DOHH2 (cell line): ENCODE measurements around the gene FGFR3.

ENCODE experiments used
- H3F3A ChIP-seq: fragments of 200-600 bp; sonication (generic), shearing (Covaris generic); 2 replicates; pipeline ENCODE4 v1.6.0; 2016; ENCODE audit warnings: antibody characterized with exemption, mild to moderate bottlenecking; ENCODE audit not compliant: control insufficient read depth, insufficient read depth
- H3K27ac ChIP-seq: fragments of 200-600 bp; sonication (generic); 2 replicates; pipeline ENCODE4 v1.5.1; 2014; ENCODE audit warnings: low read depth, mild to moderate bottlenecking, low read length, moderate library complexity
- H3K27me3 ChIP-seq: fragments of 200-600 bp; sonication (generic); 2 replicates; pipeline ENCODE4 v1.6.1; 2014; ENCODE audit warnings: mild to moderate bottlenecking, low read length, mixed read lengths; ENCODE audit not compliant: control insufficient read depth
- H3K36me3 ChIP-seq: fragments of 200-600 bp; sonication (generic); 2 replicates; pipeline ENCODE4 v1.6.1; 2014; ENCODE audit warnings: mild to moderate bottlenecking, low read length, moderate library complexity, mixed read lengths; ENCODE audit not compliant: control insufficient read depth
- H3K4me1 ChIP-seq: fragments of 200-600 bp; sonication (generic); 2 replicates; pipeline ENCODE4 v1.6.1; 2014; ENCODE audit warnings: mild to moderate bottlenecking, low read length, mixed read lengths; ENCODE audit not compliant: control insufficient read depth
- H3K4me2 ChIP-seq: fragments of 200-600 bp; sonication (generic); 2 replicates; pipeline ENCODE4 v1.6.0; 2014; ENCODE audit warnings: mild to moderate bottlenecking, low read length, moderate library complexity
- H3K4me3 ChIP-seq: fragments of 200-600 bp; sonication (generic); 2 replicates; pipeline ENCODE4 v1.5.1; 2014; ENCODE audit warnings: mild to moderate bottlenecking, low read length, mixed read lengths
- H3K79me2 ChIP-seq: fragments of 200-600 bp; sonication (generic); 2 replicates; pipeline ENCODE4 v1.6.1; 2014; ENCODE audit warnings: mild to moderate bottlenecking, low read length, mixed read lengths; ENCODE audit not compliant: control insufficient read depth
- H3K9me2 ChIP-seq: fragments of 200-600 bp; sonication (generic); replicated peaks from 2 replicates; pipeline ENCODE4 v1.6.1; 2014; ENCODE audit warnings: mild to moderate bottlenecking, low read length, mixed read lengths; ENCODE audit not compliant: control insufficient read depth
- H3K9me3 ChIP-seq: fragments of 200-600 bp; sonication (generic); 2 replicates; pipeline ENCODE4 v1.6.1; 2014; ENCODE audit warnings: antibody characterized with exemption, low read length, mixed read lengths; ENCODE audit not compliant: control insufficient read depth, insufficient read depth
- H4K20me1 ChIP-seq: fragments of 200-600 bp; sonication (generic); 2 replicates; pipeline ENCODE4 v1.6.0; 2014; ENCODE audit warnings: low read depth, mild to moderate bottlenecking, antibody characterized with exemption, low read length, moderate library complexity; ENCODE audit not compliant: control insufficient read depth, insufficient read depth
- EZH2phosphoT487 ChIP-seq: fragments of 200-600 bp; sonication (generic); IDR thresholded peaks from 2 replicates; pipeline ENCODE4 v1.6.1; 2017; ENCODE audit warnings: borderline replicate concordance, mild to moderate bottlenecking, antibody characterized with exemption, low read length, moderate library complexity, mixed read lengths
- TF ChIP-seq, protein P1 (sequence below): fragments of 200-600 bp; sonication (generic); IDR thresholded peaks from one replicate; pipeline ENCODE4 v1.5.1; 2014; ENCODE audit warnings: antibody characterized with exemption, mild to moderate bottlenecking, low read depth, low read length; ENCODE audit not compliant: poor library complexity, severe bottlenecking

FGFR3 gene

DNA sequence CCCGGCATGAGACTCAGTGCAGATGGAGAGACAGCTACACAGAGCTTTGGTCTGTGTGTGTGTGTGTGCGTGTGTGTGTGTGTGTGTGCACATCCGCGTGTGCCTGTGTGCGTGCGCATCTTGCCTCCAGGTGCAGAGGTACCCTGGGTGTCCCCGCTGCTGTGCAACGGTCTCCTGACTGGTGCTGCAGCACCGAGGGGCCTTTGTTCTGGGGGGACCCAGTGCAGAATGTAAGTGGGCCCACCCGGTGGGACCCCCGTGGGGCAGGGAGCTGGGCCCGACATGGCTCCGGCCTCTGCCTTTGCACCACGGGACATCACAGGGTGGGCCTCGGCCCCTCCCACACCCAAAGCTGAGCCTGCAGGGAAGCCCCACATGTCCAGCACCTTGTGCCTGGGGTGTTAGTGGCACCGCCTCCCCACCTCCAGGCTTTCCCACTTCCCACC is 14.3 kb downstream of the FGFR3 start:
- TF ChIP-seq, protein P1, sequence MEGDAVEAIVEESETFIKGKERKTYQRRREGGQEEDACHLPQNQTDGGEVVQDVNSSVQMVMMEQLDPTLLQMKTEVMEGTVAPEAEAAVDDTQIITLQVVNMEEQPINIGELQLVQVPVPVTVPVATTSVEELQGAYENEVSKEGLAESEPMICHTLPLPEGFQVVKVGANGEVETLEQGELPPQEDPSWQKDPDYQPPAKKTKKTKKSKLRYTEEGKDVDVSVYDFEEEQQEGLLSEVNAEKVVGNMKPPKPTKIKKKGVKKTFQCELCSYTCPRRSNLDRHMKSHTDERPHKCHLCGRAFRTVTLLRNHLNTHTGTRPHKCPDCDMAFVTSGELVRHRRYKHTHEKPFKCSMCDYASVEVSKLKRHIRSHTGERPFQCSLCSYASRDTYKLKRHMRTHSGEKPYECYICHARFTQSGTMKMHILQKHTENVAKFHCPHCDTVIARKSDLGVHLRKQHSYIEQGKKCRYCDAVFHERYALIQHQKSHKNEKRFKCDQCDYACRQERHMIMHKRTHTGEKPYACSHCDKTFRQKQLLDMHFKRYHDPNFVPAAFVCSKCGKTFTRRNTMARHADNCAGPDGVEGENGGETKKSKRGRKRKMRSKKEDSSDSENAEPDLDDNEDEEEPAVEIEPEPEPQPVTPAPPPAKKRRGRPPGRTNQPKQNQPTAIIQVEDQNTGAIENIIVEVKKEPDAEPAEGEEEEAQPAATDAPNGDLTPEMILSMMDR, result no peak
- TF ChIP-seq EZH2phosphoT487, result no peak
- Histone ChIP-seq H3K79me2 (no peaks in the 10 kb centered on the region), H3K4me3 (no peak overlapping the region), H3K36me3 (peaks cover under 1% of the 10 kb centered on the region; the same call in 1 of the 2 replicates), H3K9me3 (no peaks in the 10 kb centered on the region), H3F3A (no peaks in the 10 kb centered on the region; the same call in 1 of the 2 replicates), H4K20me1 (0 out of 2 replicates have a peak, but pooled peaks cover 4% of the 10 kb centered on the region), H3K4me2 (no peak overlapping the region), H3K27ac (no peak overlapping the region), H3K4me1 (no peaks in the 10 kb centered on the region; the same call in 1 of the 2 replicates), H3K9me2 (no peaks in the 10 kb centered on the region), H3K27me3 (no peaks in the 10 kb centered on the region)

DNA sequence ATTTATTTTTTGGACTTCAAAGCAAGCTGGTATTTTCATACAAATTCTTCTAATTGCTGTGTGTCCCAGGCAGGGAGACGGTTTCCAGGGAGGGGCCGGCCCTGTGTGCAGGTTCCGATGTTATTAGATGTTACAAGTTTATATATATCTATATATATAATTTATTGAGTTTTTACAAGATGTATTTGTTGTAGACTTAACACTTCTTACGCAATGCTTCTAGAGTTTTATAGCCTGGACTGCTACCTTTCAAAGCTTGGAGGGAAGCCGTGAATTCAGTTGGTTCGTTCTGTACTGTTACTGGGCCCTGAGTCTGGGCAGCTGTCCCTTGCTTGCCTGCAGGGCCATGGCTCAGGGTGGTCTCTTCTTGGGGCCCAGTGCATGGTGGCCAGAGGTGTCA is 15.3 kb downstream of the FGFR3 start:
- Histone ChIP-seq H3K4me3 (no peak overlapping the region), H4K20me1 (0 out of 2 replicates have a peak, but pooled peaks cover 4% of the 10 kb centered on the region), H3K4me1 (no peaks in the 10 kb centered on the region; the same call in 1 of the 2 replicates), H3K4me2 (no peak overlapping the region), H3F3A (no peaks in the 10 kb centered on the region; the same call in 1 of the 2 replicates), H3K9me3 (no peaks in the 10 kb centered on the region), H3K36me3 (peaks cover 10% of the 10 kb centered on the region; the same call in 1 of the 2 replicates), H3K27ac (no peak overlapping the region), H3K79me2 (no peaks in the 10 kb centered on the region), H3K27me3 (no peaks in the 10 kb centered on the region), H3K9me2 (no peaks in the 10 kb centered on the region)
- TF ChIP-seq, protein P1, result no peak
- TF ChIP-seq EZH2phosphoT487, result no peak

DNA sequence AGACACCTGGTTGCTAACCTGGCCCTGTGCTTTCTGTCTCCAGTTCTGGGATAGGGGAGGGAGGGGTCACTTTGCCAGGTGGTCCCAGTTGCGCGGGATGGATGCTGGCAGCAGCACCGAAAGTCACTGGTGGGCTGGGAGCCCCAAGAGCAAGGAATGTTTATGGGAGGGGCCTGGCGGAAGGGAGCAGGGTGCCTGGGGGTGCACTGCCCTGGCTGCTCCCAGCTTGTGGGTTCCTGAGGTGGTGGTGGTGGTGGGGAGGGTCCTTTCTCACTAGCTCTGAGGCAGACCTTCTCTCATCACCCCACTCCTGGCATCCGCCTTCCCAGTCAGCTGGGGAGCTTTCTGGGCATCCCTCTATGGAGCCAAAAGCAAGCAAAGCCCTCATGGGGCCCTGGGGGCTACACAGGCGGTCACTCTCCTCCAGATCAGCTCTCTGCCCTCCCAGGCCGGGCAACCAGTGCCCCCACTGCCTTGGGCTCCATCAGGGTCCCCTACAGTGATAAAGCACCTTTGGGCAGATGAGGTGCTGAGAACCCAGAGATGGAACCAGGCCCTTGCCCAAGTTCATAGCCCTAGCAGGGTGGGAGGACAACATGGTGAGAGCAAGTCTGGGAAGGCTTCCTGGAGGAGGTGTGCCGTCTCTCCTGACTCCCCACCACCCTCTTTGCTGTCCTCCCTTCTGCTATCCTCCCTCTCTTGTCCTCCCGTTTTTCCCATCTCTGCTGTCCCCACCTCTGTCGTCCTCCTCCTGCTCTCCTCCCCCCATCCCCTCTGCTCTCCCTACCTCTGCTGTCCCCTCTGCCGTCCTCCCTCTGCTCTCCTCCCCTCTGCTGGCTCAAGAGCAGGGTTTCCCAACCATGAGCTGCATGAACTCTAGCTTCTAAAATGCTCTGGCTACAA is 16.0 kb downstream of the FGFR3 start:
- Histone ChIP-seq H3K27me3 (no peaks in the 10 kb centered on the region), H3K9me2 (no peaks in the 10 kb centered on the region), H3F3A (no peaks in the 10 kb centered on the region; the same call in 1 of the 2 replicates), H3K27ac (no peak overlapping the region), H4K20me1 (0 out of 2 replicates have a peak, but pooled peaks cover 4% of the 10 kb centered on the region), H3K4me2 (no peak overlapping the region), H3K4me3 (no peak overlapping the region), H3K79me2 (no peaks in the 10 kb centered on the region), H3K4me1 (no peaks in the 10 kb centered on the region; the same call in 1 of the 2 replicates), H3K9me3 (no peaks in the 10 kb centered on the region), H3K36me3 (peaks cover 18% of the 10 kb centered on the region; the same call in 1 of the 2 replicates)
- TF ChIP-seq, protein P1, result no peak
- TF ChIP-seq EZH2phosphoT487, result no peak
